AG04449 (cell line): ENCODE results near the gene RAMAC.

Experiments
- CTCF ChIA-PET: fragments of 350-600 bp; formaldehyde crosslinking; extraction: SDS; loops from one replicate; lab custom pipeline; 2021; ENCODE audit warnings: antibody characterized with exemption; lab: Yijun Ruan, JAX
- POLR2A ChIA-PET: fragments of 400-600, 350-600 bp; formaldehyde crosslinking; extraction: SDS; loops from one replicate; lab custom pipeline; 2020; ENCODE audit warnings: antibody characterized with exemption, inconsistent platforms; lab: Yijun Ruan, JAX
- DNase-seq: peaks from one replicate; pipeline ENCODE4 v3.0.0-alpha.2; 2010; ENCODE audit warnings: low read depth, low spot score
- H3K4me3 ChIP-seq: 2 replicates; pipeline ENCODE4 v1.5.1; 2011; ENCODE audit warnings: low read depth, mild to moderate bottlenecking, control low read depth, low read length
- CTCF ChIP-seq: IDR thresholded peaks from one replicate; pipeline ENCODE4 v1.5.1; 2011; ENCODE audit warnings: mild to moderate bottlenecking, moderate library complexity, low read length, control low read depth, inconsistent platforms; ENCODE audit not compliant: insufficient read depth; ENCODE audit errors: missing control alignments

Gene RAMAC

GRCh38 chr15:82963471-82964341 is 22.3 kb upstream of the RAMAC start:
- CTCF ChIA-PET, result interaction anchor here (0.8 kb wide), 1 partner anchor 114 kb away, joined by 3 read pairs; no protein-coding TSS in a partner anchor
- H3K4me3 ChIP-seq, result no peak overlapping the region
- no peak for DNase-seq
- TF ChIP-seq CTCF, result no peak
- POLR2A ChIA-PET, result interaction anchor here (0.6 kb wide), 1 partner anchor 423 kb away, joined by 3 read pairs; the partner anchor contains the start of gene RPS17

- DNase-seq, result no peak
- no peak overlapping the region for H3K4me3 ChIP-seq
- CTCF ChIA-PET, result no interaction called here
- POLR2A ChIA-PET, result no interaction called here
- no peak for TF ChIP-seq CTCF
These were observed 21.1 kb upstream of the RAMAC start for GRCh38 chr15:82964890-82965289.

- POLR2A ChIA-PET, result no interaction called here
- no peak overlapping the region for H3K4me3 ChIP-seq
- no peak for TF ChIP-seq CTCF
- CTCF ChIA-PET, result no interaction called here
- no peak for DNase-seq
These were observed 19.3 kb upstream of the RAMAC start for GRCh38 chr15:82966671-82967071.

- CTCF ChIA-PET, result no interaction called here
- TF ChIP-seq CTCF, result no peak
- POLR2A ChIA-PET, result no interaction called here
- H3K4me3 ChIP-seq, result no peak overlapping the region
- DNase-seq, result peak; percentile 17
These were observed 17.9 kb upstream of the RAMAC start for GRCh38 chr15:82968066-82968465.

- TF ChIP-seq CTCF, result no peak
- ChIA-PET CTCF (interaction anchor here (1.0 kb wide), 1 partner anchor 41 kb away, joined by 3 read pairs; no protein-coding TSS in a partner anchor), POLR2A (no interaction called here)
- DNase-seq, result no peak
- H3K4me3 ChIP-seq, result no peak overlapping the region
These were observed 16.7 kb upstream of the RAMAC start for GRCh38 chr15:82969353-82969752.

- POLR2A ChIA-PET, result no interaction called here
- no peak for TF ChIP-seq CTCF
- CTCF ChIA-PET, result no interaction called here
- no peak for DNase-seq
- no peak overlapping the region for H3K4me3 ChIP-seq
These were observed 15.8 kb upstream of the RAMAC start for GRCh38 chr15:82970078-82970686.
